IMR-90 (cell line): Measurements from ENCODE around the gene TXNDC8. TPM values are rescaled to one million over a fixed set of nuclear protein-coding genes. Genes with fewer than 3 reads are reported as not detected.

ENCODE experiments used
- ATAC-seq: fragments of 200-7000 bp; cut with Tn5 transposase; 2 replicates; pipeline ENCODE4 v1.9.1; 2020; ENCODE audit warnings: low read depth, mild to moderate bottlenecking, moderate library complexity
- BruUV-seq: library from RNA; stranded (reverse); fragments of 400-500 nt; replicated peaks from 2 replicates; lab custom pipeline; 2021; lab: Mats Ljungman, UMichigan
- CTCF ChIA-PET: fragments of 300-600 bp; formaldehyde crosslinking; extraction: SDS; loops from one replicate; lab custom pipeline; 2021; ENCODE audit warnings: antibody characterized with exemption; lab: Yijun Ruan, JAX
- POLR2A ChIA-PET: fragments of 300-600 bp; sonication (Branson Sonifier 250); formaldehyde crosslinking; loops from one replicate; lab custom pipeline; 2022; ENCODE audit warnings: antibody characterized with exemption; ENCODE audit not compliant: unreplicated experiment; lab: Charles Lee
- DNase-seq: peaks from one replicate; pipeline ENCODE4 v3.0.0; 2013
- H2AFZ ChIP-seq: replicated peaks from 2 replicates; pipeline ENCODE3; 2013; ENCODE audit warnings: low read length, mild to moderate bottlenecking; ENCODE audit not compliant: poor library complexity
- H2AK5ac ChIP-seq: 2 replicates; pipeline ENCODE4 v1.6.1; 2013; ENCODE audit warnings: low read depth, low read length, inconsistent platforms
- H2AK9ac ChIP-seq: replicated peaks from 2 replicates; pipeline ENCODE3; 2013; ENCODE audit warnings: mild to moderate bottlenecking, low read depth, low read length, moderate library complexity; ENCODE audit not compliant: poor library complexity
- H2BK120ac ChIP-seq: 2 replicates; pipeline ENCODE4 v1.6.1; 2013; ENCODE audit warnings: low read depth, low read length, inconsistent platforms
- H2BK15ac ChIP-seq: 3 replicates; pipeline ENCODE4 v1.6.1; 2013; ENCODE audit warnings: low read depth, low read length, inconsistent platforms
- H2BK20ac ChIP-seq: 2 replicates; pipeline ENCODE4 v1.6.1; 2013; ENCODE audit warnings: low read depth, mild to moderate bottlenecking, inconsistent platforms, low read length, moderate library complexity
- H2BK5ac ChIP-seq: 2 replicates; pipeline ENCODE4 v1.6.1; 2013; ENCODE audit warnings: mild to moderate bottlenecking, low read depth, low read length, inconsistent platforms; ENCODE audit not compliant: poor library complexity, severe bottlenecking
- H3K14ac ChIP-seq: replicated peaks from 2 replicates; pipeline ENCODE4 v1.6.1; 2013; ENCODE audit warnings: low read depth, low read length, inconsistent platforms
- H3K18ac ChIP-seq: 2 replicates; pipeline ENCODE4 v1.6.1; 2013; ENCODE audit warnings: low read depth, low read length, control low read depth
- H3K23ac ChIP-seq: 2 replicates; pipeline ENCODE4 v1.6.1; 2013; ENCODE audit warnings: low read depth, low read length, inconsistent platforms
- H3K27ac ChIP-seq: 2 replicates; pipeline ENCODE4 v1.5.1; 2013; ENCODE audit warnings: mild to moderate bottlenecking, control low read depth, low read length; ENCODE audit not compliant: insufficient read depth
- H3K27me3 ChIP-seq: 2 replicates; pipeline ENCODE4 v1.6.1; 2013; ENCODE audit warnings: low read length; ENCODE audit not compliant: control insufficient read depth, insufficient read depth
- H3K36me3 ChIP-seq: 2 replicates; pipeline ENCODE4 v1.6.1; 2013; ENCODE audit warnings: low read length, mixed read lengths; ENCODE audit not compliant: control insufficient read depth, insufficient read depth
- H3K4ac ChIP-seq: 2 replicates; pipeline ENCODE4 v1.6.1; 2013; ENCODE audit warnings: low read depth, low read length, inconsistent platforms
- H3K4me1 ChIP-seq: 2 replicates; pipeline ENCODE4 v1.6.1; 2013; ENCODE audit warnings: low read length, mixed read lengths; ENCODE audit not compliant: control insufficient read depth, insufficient read depth
- H3K4me2 ChIP-seq: 2 replicates; pipeline ENCODE4 v1.6.1; 2013; ENCODE audit warnings: low read depth, mild to moderate bottlenecking, control low read depth, low read length, moderate library complexity
- H3K4me3 ChIP-seq: 2 replicates; pipeline ENCODE4 v1.5.1; 2013; ENCODE audit warnings: low read depth, mild to moderate bottlenecking, control low read depth, low read length, moderate library complexity; ENCODE audit not compliant: insufficient read depth
- H3K56ac ChIP-seq: 2 replicates; pipeline ENCODE4 v1.6.1; 2013; ENCODE audit warnings: low read length, inconsistent platforms; ENCODE audit not compliant: insufficient read depth; ENCODE audit errors: extremely low read depth
- H3K79me1 ChIP-seq, 2 experiments: 2 replicates each; pipeline ENCODE4 v1.6.1; 2013; ENCODE audit warnings: low read length in 2 of 2, inconsistent platforms in 1 of 2, low read depth in 1 of 2
- H3K9ac ChIP-seq: 2 replicates; pipeline ENCODE4 v1.6.1; 2013; ENCODE audit warnings: low read depth, low read length, control low read depth
- H3K9me1 ChIP-seq: 2 replicates; pipeline ENCODE4 v1.6.1; 2013; ENCODE audit warnings: low read length, inconsistent platforms; ENCODE audit not compliant: insufficient read depth
- H3K9me3 ChIP-seq: 2 replicates; pipeline ENCODE4 v1.6.1; 2013; ENCODE audit warnings: low read length; ENCODE audit not compliant: control insufficient read depth, insufficient read depth
- H4K20me1 ChIP-seq: 2 replicates; pipeline ENCODE4 v1.6.1; 2013; ENCODE audit warnings: low read length, inconsistent platforms; ENCODE audit not compliant: insufficient read depth
- H4K5ac ChIP-seq: 2 replicates; pipeline ENCODE4 v1.6.1; 2013; ENCODE audit warnings: mild to moderate bottlenecking, low read depth, low read length, control low read depth
- H4K8ac ChIP-seq, 2 experiments: 2 replicates each; pipeline ENCODE4 v1.6.1; 2013; ENCODE audit warnings: low read depth in 2 of 2, low read length in 2 of 2, control low read depth in 1 of 2, inconsistent platforms in 1 of 2
- H4K91ac ChIP-seq: 2 replicates; pipeline ENCODE4 v1.6.1; 2013; ENCODE audit warnings: low read depth, low read length, inconsistent platforms; ENCODE audit not compliant: insufficient read depth
- MAFK ChIP-seq: IDR thresholded peaks from 2 replicates; pipeline ENCODE4 v1.6.1; 2012; ENCODE audit warnings: low read depth, low read length, improper control_type of control experiment
- RCOR1 ChIP-seq: IDR thresholded peaks from 2 replicates; pipeline ENCODE4 v1.6.1; 2012; ENCODE audit warnings: mild to moderate bottlenecking, low read length, improper control_type of control experiment; ENCODE audit not compliant: insufficient replicate concordance
- RFX5 ChIP-seq: IDR thresholded peaks from 2 replicates; pipeline ENCODE4 v1.8.0; 2012; ENCODE audit warnings: low read depth, mild to moderate bottlenecking, low read length, moderate library complexity
- SMC3 ChIP-seq: fragments of 150-350 bp; IDR thresholded peaks from 2 replicates; pipeline ENCODE4 v1.6.1; 2016; ENCODE audit warnings: low read depth, mild to moderate bottlenecking, antibody characterized with exemption, low read length, moderate library complexity
- whole genome bisulfite sequencing, 2 experiments: methylation state at CpG; one replicate each; pipeline versions ENCODE4 v1.1.5 to v1.1.7; 2013; ENCODE audit warnings: missing lambda C conversion rate in 2 of 2; ENCODE audit not compliant: insufficient read length in 1 of 2; ENCODE audit errors: extremely low coverage in 2 of 2; 5-methylcytosine and 5-hydroxymethylcytosine counted together
- dilution Hi-C: fragments of 300-500 bp; cut with HindIII; formaldehyde crosslinking; loops from one replicate; pipeline ENCODE4 v1.14.3; 2018; ENCODE audit warnings: low sequenced_read_pairs; ENCODE audit not compliant: unreplicated experiment
- in situ Hi-C: fragments of 300-500 bp; cut with MboI; formaldehyde crosslinking; loops from 3 replicates; pipeline ENCODE4 v1.14.3; 2019; ENCODE audit warnings: low sequenced_read_pairs, inconsistent platforms, mixed read lengths
- intact Hi-C: fragments of 100-400 bp; cut with micrococcal nuclease; formaldehyde crosslinking; loops from 2 replicates; pipeline ENCODE4 v1.10.0; 2022
- polyA plus RNA-seq, 3 experiments: library from polyadenylated mRNA; depleted of rRNA; stranded (reverse); fragments of >200 nt; gene quantifications; 2 replicates each; pipeline ENCODE4 v1.2.3, GENCODE V29; 2012; ENCODE audit warnings: low replicate concordance in 1 of 3
- total RNA-seq: library from RNA; depleted of rRNA; stranded (reverse); fragments of >200 nt; gene quantifications from 2 replicates; pipeline ENCODE4 v1.2.3, GENCODE V29; 2012

Gene TXNDC8
- total and polyA plus RNA-seq, 2 of the 4 experiments (the other 2 are of a cell fraction): not detected

DNA sequence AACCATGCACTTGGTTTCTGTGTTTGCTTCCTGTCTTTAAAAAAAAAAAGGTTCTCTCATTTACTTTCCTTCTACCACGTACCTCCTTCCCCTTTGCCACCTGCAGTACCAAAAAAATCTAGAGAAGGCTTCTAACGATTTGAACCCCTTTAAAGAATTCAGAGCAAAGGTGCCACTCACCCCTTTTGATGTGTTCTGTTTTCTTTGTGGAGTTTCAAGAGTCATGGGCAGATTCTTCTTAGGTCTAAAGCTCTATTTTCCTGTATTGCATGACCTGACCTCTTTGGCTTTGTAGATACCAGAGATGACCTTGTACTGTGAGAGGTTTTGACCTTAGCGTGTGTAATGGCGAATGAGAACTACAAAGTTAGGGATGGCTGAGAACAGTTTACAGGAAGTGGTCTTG is 29.0 kb downstream of the TXNDC8 start:
- no peak for DNase-seq
- ChIA-PET POLR2A (interaction anchor here (0.7 kb wide), 1 partner anchor 15 kb away, joined by 3 read pairs; no protein-coding TSS in a partner anchor), CTCF (no interaction called here)
- Histone ChIP-seq H2AK5ac (no peak overlapping the region), H4K91ac (no peak overlapping the region), H2BK120ac (no peak overlapping the region), H2AFZ (no peak overlapping the region), H3K4me3 (no peak overlapping the region), H2BK20ac (no peak overlapping the region), H3K4ac (no peak overlapping the region), H2AK9ac (no peak overlapping the region), H3K9me3 (peaks cover 2% of the 10 kb centered on the region; the same call in 1 of the 2 replicates), H3K56ac (no peak overlapping the region), H3K4me1 (no peaks in the 10 kb centered on the region), H3K27ac (no peak overlapping the region), H3K4me2 (no peak overlapping the region), H2BK15ac (no peak overlapping the region), H3K23ac (no peak overlapping the region), H4K5ac (no peak overlapping the region), H3K9ac (no peak overlapping the region), H3K79me1 (no peaks in the 10 kb centered on the region), H3K27me3 (no peaks in the 10 kb centered on the region; the same call in 1 of the 2 replicates), H4K8ac (no peak overlapping the region), H3K14ac (no peak overlapping the region), H3K18ac (no peak overlapping the region), H4K20me1 (no peaks in the 10 kb centered on the region), H3K36me3 (no peaks in the 10 kb centered on the region), H2BK5ac (no peak overlapping the region), H3K9me1 (no peaks in the 10 kb centered on the region)
- TF ChIP-seq SMC3 (no peak), MAFK (no peak), RCOR1 (no peak), RFX5 (no peak)
- no peak for ATAC-seq
- WGBS, 2 experiments: no CpG with 5 or more reads among the region's 4 CpGs
- dilution Hi-C loops: no loop called here
- intact Hi-C loops: no loop called here
- in situ Hi-C loops: loop anchor here (25.0 kb wide), 1 partner anchor 1029 kb away; the partner anchor contains the start of gene OR2K2
- no TSS peak for BruUV-seq
